DOHH2 (cell line): ENCODE results near the gene FAU.

Experiments used
- CTCF ChIP-seq: fragments of 200-600 bp; sonication (generic); IDR thresholded peaks from one replicate; pipeline ENCODE4 v1.5.1; 2014; ENCODE audit warnings: antibody characterized with exemption, mild to moderate bottlenecking, low read depth, low read length; ENCODE audit not compliant: poor library complexity, severe bottlenecking
- EZH2phosphoT487 ChIP-seq: fragments of 200-600 bp; sonication (generic); IDR thresholded peaks from 2 replicates; pipeline ENCODE4 v1.6.1; 2017; ENCODE audit warnings: borderline replicate concordance, mild to moderate bottlenecking, antibody characterized with exemption, low read length, moderate library complexity, mixed read lengths

DNA sequence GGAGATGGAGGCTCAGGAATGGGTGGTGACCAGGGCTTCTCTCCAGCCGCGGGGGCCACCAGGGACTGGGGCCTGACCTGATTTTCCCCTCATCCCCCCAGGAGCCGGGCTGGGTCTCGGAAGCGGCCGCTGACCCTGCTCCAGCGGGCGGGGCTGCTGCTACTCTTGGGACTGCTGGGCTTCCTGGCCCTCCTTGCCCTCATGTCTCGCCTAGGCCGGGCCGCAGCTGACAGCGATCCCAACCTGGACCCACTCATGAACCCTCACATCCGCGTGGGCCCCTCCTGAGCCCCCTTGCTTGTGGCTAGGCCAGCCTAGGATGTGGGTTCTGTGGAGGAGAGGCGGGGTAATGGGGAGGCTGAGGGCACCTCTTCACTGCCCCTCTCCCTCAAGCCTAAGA is 34.1 kb downstream of the FAU start:
- TF ChIP-seq CTCF (no peak), EZH2phosphoT487 (no peak)
